Neutrophil (primary cell): ENCODE measurements around the gene PPP1R9A.

Source experiments
- H3K27ac ChIP-seq: fragments of 200-600 bp; sonication (generic); 2 replicates; pipeline ENCODE4 v1.5.1; 2016; ENCODE audit warnings: mild to moderate bottlenecking, moderate library complexity
- H3K27me3 ChIP-seq: fragments of 200-600 bp; sonication (generic); 2 replicates; pipeline ENCODE4 v1.6.0; 2016; ENCODE audit warnings: mild to moderate bottlenecking
- H3K36me3 ChIP-seq: fragments of 200-600 bp; sonication (generic); 2 replicates; pipeline ENCODE4 v1.5.1; 2017
- H3K4me1 ChIP-seq, 2 experiments: fragments of 200-600 bp in 1 of 2; sonication (generic) in 1 of 2; 1 replicate in 1 of 2; 2 replicates in 1 of 2; pipeline versions ENCODE4 v1.5.1 to v1.6.1; 2013 to 2016; ENCODE audit warnings: low read depth in 1 of 2, low read length in 1 of 2, mild to moderate bottlenecking in 1 of 2, moderate library complexity in 1 of 2; ENCODE audit not compliant: control insufficient read depth in 1 of 2, insufficient read depth in 1 of 2
- H3K4me3 ChIP-seq, 2 experiments: fragments of 200-600 bp in 1 of 2; sonication (generic) in 1 of 2; 1 replicate in 1 of 2; 2 replicates in 1 of 2; pipeline ENCODE4 v1.5.1; 2013 to 2016; ENCODE audit warnings: low read depth in 1 of 2, low read length in 1 of 2, mild to moderate bottlenecking in 1 of 2, moderate library complexity in 1 of 2
- H3K9me3 ChIP-seq: fragments of 200-600 bp; sonication (generic); 2 replicates; pipeline ENCODE4 v1.5.1; 2016
- CTCF ChIP-seq: fragments of 200-600 bp; sonication (generic); IDR thresholded peaks from 2 replicates; pipeline ENCODE4 v1.5.1; 2016; ENCODE audit warnings: antibody characterized with exemption

PPP1R9A gene

GRCh38 chr7:95205665-95206225, 298.4 kb downstream of the PPP1R9A start:
- Histone ChIP-seq H3K4me3 (no peak overlapping the region), H3K27ac (no peak overlapping the region), H3K4me1 (no peaks in the 10 kb centered on the region), H3K27me3 (no peaks in the 10 kb centered on the region), H3K9me3 (no peaks in the 10 kb centered on the region), H3K36me3 (no peaks in the 10 kb centered on the region)
- TF ChIP-seq CTCF: no peak

GRCh38 chr7:95209276-95209675, 301.9 kb downstream of the PPP1R9A start:
- Histone ChIP-seq H3K27ac (no peak overlapping the region), H3K27me3 (no peaks in the 10 kb centered on the region), H3K36me3 (no peaks in the 10 kb centered on the region), H3K9me3 (no peaks in the 10 kb centered on the region), H3K4me1 (no peaks in the 10 kb centered on the region), H3K4me3 (no peak overlapping the region)
- TF ChIP-seq CTCF: no peak

GRCh38 chr7:95209788-95210187, 302.4 kb downstream of the PPP1R9A start:
- H3K9me3 ChIP-seq: no peaks in the 10 kb centered on the region
- TF ChIP-seq CTCF: no peak
- H3K27ac ChIP-seq: no peak overlapping the region
- no peaks in the 10 kb centered on the region for H3K4me1 ChIP-seq
- no peaks in the 10 kb centered on the region for H3K27me3 ChIP-seq
- no peak overlapping the region for H3K4me3 ChIP-seq
- H3K36me3 ChIP-seq: no peaks in the 10 kb centered on the region

GRCh38 chr7:95213148-95213547, 305.8 kb downstream of the PPP1R9A start:
- Histone ChIP-seq H3K4me3 (no peak overlapping the region), H3K27me3 (no peaks in the 10 kb centered on the region), H3K4me1 (no peaks in the 10 kb centered on the region), H3K27ac (no peak overlapping the region), H3K36me3 (no peaks in the 10 kb centered on the region), H3K9me3 (no peaks in the 10 kb centered on the region)
- TF ChIP-seq CTCF: no peak

GRCh38 chr7:95213809-95214492, 306.6 kb downstream of the PPP1R9A start:
- H3K4me3 ChIP-seq: no peak overlapping the region
- no peaks in the 10 kb centered on the region for H3K36me3 ChIP-seq
- no peaks in the 10 kb centered on the region for H3K4me1 ChIP-seq
- TF ChIP-seq CTCF: no peak
- no peaks in the 10 kb centered on the region for H3K9me3 ChIP-seq
- H3K27me3 ChIP-seq: no peaks in the 10 kb centered on the region
- no peak overlapping the region for H3K27ac ChIP-seq
